ENCODE measurements around the gene RAF1.

The RAF1 gene

DNA sequence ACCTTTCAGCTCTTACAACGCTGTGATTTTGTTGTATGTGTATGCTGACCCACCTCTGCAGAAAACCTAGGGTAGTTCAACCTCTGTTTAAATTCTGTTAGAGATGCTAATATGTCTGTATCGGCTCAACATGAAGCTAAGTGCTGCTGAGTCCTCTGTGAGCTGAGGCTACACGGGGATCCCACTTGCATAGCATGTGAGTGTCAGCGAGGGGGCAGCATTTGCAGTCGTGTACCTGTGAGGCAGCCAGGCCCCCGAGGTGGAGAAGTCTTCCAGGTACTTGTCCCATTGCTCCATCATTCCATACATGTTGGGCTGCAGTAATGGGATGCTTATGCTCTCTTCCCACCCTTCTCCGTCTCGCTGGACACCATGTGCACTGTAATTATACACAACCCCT, 122.3 kb downstream of the RAF1 start:
- no peak overlapping the region for H3K4me3 ChIP-seq (ENCODE audit: low read depth, low read length)
- no peak for DNase-seq (ENCODE audit: low read depth)
- TF ChIP-seq, protein P1, sequence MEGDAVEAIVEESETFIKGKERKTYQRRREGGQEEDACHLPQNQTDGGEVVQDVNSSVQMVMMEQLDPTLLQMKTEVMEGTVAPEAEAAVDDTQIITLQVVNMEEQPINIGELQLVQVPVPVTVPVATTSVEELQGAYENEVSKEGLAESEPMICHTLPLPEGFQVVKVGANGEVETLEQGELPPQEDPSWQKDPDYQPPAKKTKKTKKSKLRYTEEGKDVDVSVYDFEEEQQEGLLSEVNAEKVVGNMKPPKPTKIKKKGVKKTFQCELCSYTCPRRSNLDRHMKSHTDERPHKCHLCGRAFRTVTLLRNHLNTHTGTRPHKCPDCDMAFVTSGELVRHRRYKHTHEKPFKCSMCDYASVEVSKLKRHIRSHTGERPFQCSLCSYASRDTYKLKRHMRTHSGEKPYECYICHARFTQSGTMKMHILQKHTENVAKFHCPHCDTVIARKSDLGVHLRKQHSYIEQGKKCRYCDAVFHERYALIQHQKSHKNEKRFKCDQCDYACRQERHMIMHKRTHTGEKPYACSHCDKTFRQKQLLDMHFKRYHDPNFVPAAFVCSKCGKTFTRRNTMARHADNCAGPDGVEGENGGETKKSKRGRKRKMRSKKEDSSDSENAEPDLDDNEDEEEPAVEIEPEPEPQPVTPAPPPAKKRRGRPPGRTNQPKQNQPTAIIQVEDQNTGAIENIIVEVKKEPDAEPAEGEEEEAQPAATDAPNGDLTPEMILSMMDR (IDR thresholded peaks at IDR 0.05; ENCODE audit: low read depth, low read length, missing control alignments): peak; percentile 30
- in situ Hi-C loops (cut with HindIII; ENCODE audit: low sequenced_read_pairs): no loop called here

- H3K4me3 ChIP-seq (ENCODE audit: low read depth, low read length): no peak overlapping the region
- in situ Hi-C loops (cut with HindIII; ENCODE audit: low sequenced_read_pairs): no loop called here
- DNase-seq (ENCODE audit: low read depth): no peak
- TF ChIP-seq, protein P1 (IDR thresholded peaks at IDR 0.05; ENCODE audit: low read depth, low read length, missing control alignments): peak; percentile 42
These were observed 127.5 kb downstream of the RAF1 start for GRCh38 chr3:12536423-12536822.
